SK-N-SH (cell line): ENCODE results near the gene RGS7. TPM values are rescaled to one million over a fixed set of nuclear protein-coding genes. Genes with fewer than 3 reads are reported as not detected.

Experiments used
- CTCF ChIA-PET: fragments of 300-600, 350-600 bp; formaldehyde crosslinking; extraction: SDS; loops from one replicate; lab custom pipeline; 2021; lab: Yijun Ruan, JAX
- POLR2A ChIA-PET: fragments of 350-600 bp; sonication (Branson Sonifier 250); formaldehyde crosslinking; extraction: SDS; loops from one replicate; lab custom pipeline; 2020; ENCODE audit warnings: antibody characterized with exemption, inconsistent platforms; lab: Yijun Ruan, JAX
- DNase-seq: peaks from one replicate; pipeline ENCODE4 v3.0.0; 2012
- H2AFZ ChIP-seq: fragments of 200-600 bp; sonication (generic); 2 replicates; pipeline ENCODE4 v1.8.1; 2016; ENCODE audit warnings: antibody characterized with exemption, mild to moderate bottlenecking, low read depth
- H3F3A ChIP-seq: fragments of 200-600 bp; sonication (generic); replicated peaks from 2 replicates; pipeline ENCODE3; 2016; ENCODE audit warnings: antibody characterized with exemption, mild to moderate bottlenecking; ENCODE audit not compliant: insufficient read depth
- H3K27ac ChIP-seq, 2 experiments: fragments of 200-500 bp in 1 of 2; fragments of 200-600 bp in 1 of 2; sonication (Bioruptor generic) in 1 of 2; sonication (generic), shearing (Covaris generic) in 1 of 2; 2 replicates each; pipeline versions ENCODE4 v1.5.1 to v1.6.1; 2014 to 2016; ENCODE audit warnings: low read depth in 2 of 2, inconsistent platforms in 1 of 2, low read length in 1 of 2, mild to moderate bottlenecking in 1 of 2, mixed read lengths in 1 of 2
- H3K27me3 ChIP-seq: fragments of 200-600 bp; sonication (generic), shearing (Covaris generic); 2 replicates; pipeline ENCODE4 v1.6.1; 2016; ENCODE audit warnings: mixed run types; ENCODE audit not compliant: insufficient read depth
- H3K36me3 ChIP-seq, 2 experiments: fragments of 200-500 bp in 1 of 2; fragments of 200-600 bp in 1 of 2; sonication (Bioruptor generic) in 1 of 2; sonication (generic) in 1 of 2; replicated peaks in 1 of 2; 2 replicates each; pipeline versions ENCODE3 to v1.5.1; 2014 to 2016; ENCODE audit warnings: low read length in 1 of 2, mild to moderate bottlenecking in 1 of 2; ENCODE audit not compliant: insufficient read depth in 2 of 2, control insufficient read depth in 1 of 2
- H3K4me1 ChIP-seq, 2 experiments: fragments of 200-500 bp in 1 of 2; fragments of 200-600 bp in 1 of 2; sonication (Bioruptor generic) in 1 of 2; sonication (generic), shearing (Covaris generic) in 1 of 2; 2 replicates each; pipeline versions ENCODE4 v1.5.1 to v1.6.1; 2014 to 2016; ENCODE audit warnings: low read depth in 1 of 2, low read length in 1 of 2, mixed run types in 1 of 2; ENCODE audit not compliant: insufficient read depth in 2 of 2, control insufficient read depth in 1 of 2
- H3K4me2 ChIP-seq: fragments of 200-600 bp; sonication (generic), shearing (Covaris generic); 2 replicates; pipeline ENCODE4 v1.6.1; 2017; ENCODE audit warnings: mixed run types
- H3K4me3 ChIP-seq, 2 experiments: fragments of 200-500 bp in 1 of 2; fragments of 200-600 bp in 1 of 2; sonication (Bioruptor generic) in 1 of 2; sonication (generic), shearing (Covaris generic) in 1 of 2; 2 replicates each; pipeline versions ENCODE4 v1.5.1 to v1.8.1; 2014 to 2016; ENCODE audit warnings: low read depth in 2 of 2, inconsistent platforms in 1 of 2, low read length in 1 of 2, mild to moderate bottlenecking in 1 of 2, mixed read lengths in 1 of 2, moderate library complexity in 1 of 2
- H3K79me2 ChIP-seq: fragments of 200-600 bp; sonication (generic); 2 replicates; pipeline ENCODE4 v1.8.1; 2017; ENCODE audit warnings: mild to moderate bottlenecking; ENCODE audit not compliant: insufficient read depth
- H3K9ac ChIP-seq: fragments of 200-600 bp; sonication (generic); 2 replicates; pipeline ENCODE4 v1.6.1; 2017; ENCODE audit warnings: mixed run types
- H3K9me2 ChIP-seq: fragments of 200-600 bp; sonication (generic); 2 replicates; pipeline ENCODE4 v1.6.1; 2017; ENCODE audit warnings: mixed run types
- H3K9me3 ChIP-seq: fragments of 200-600 bp; sonication (generic); 2 replicates; pipeline ENCODE4 v1.6.1; 2017; ENCODE audit warnings: mixed run types, mild to moderate bottlenecking, moderate library complexity
- H4K20me1 ChIP-seq: fragments of 200-600 bp; sonication (generic); 2 replicates; pipeline ENCODE4 v1.6.1; 2017; ENCODE audit warnings: mild to moderate bottlenecking, mixed run types; ENCODE audit not compliant: insufficient read depth
- ELF1 ChIP-seq: IDR thresholded peaks from 2 replicates; pipeline ENCODE4 v1.4.0; 2012
- EZH2phosphoT487 ChIP-seq: fragments of 200-600 bp; sonication (generic); IDR thresholded peaks from 2 replicates; pipeline ENCODE4 v1.6.1; 2017; ENCODE audit warnings: low read depth, mixed run types, mild to moderate bottlenecking, antibody characterized with exemption, moderate library complexity, borderline replicate concordance
- FOXJ3 ChIP-seq: sonication (generic); formaldehyde crosslinking; IDR thresholded peaks from 2 replicates; pipeline ENCODE4 v1.5.1; 2020; ENCODE audit warnings: mild to moderate bottlenecking, missing genetic modification reagents
- FOXM1 ChIP-seq: IDR thresholded peaks from 2 replicates; pipeline ENCODE4 v1.4.0; 2012; ENCODE audit warnings: low read depth, mild to moderate bottlenecking
- GABPA ChIP-seq: IDR thresholded peaks from 2 replicates; pipeline ENCODE4 v1.4.0; 2012; ENCODE audit warnings: low read depth, mild to moderate bottlenecking
- IRF3 ChIP-seq: fragments of 150-350 bp; IDR thresholded peaks from 2 replicates; pipeline ENCODE4 v1.6.1; 2016; ENCODE audit warnings: mild to moderate bottlenecking, low read depth, low read length
- JUND ChIP-seq: IDR thresholded peaks from 2 replicates; pipeline ENCODE4 v1.4.0; 2012
- MEF2A ChIP-seq: IDR thresholded peaks from 2 replicates; pipeline ENCODE4 v1.4.0; 2012; ENCODE audit warnings: low read depth, borderline replicate concordance
- MXI1 ChIP-seq: IDR thresholded peaks from 2 replicates; pipeline ENCODE4 v1.6.1; 2012; ENCODE audit warnings: mild to moderate bottlenecking, low read depth, low read length, improper control_type of control experiment
- NFIC ChIP-seq: IDR thresholded peaks from 2 replicates; pipeline ENCODE4 v1.4.0; 2012; ENCODE audit warnings: borderline replicate concordance
- NRF1 ChIP-seq: IDR thresholded peaks from 2 replicates; pipeline ENCODE4 v1.6.1; 2012; ENCODE audit warnings: low read depth, mild to moderate bottlenecking, low read length
- POLR2AphosphoS5 ChIP-seq: IDR thresholded peaks from 2 replicates; pipeline ENCODE4 v1.6.1; 2012; ENCODE audit warnings: low read depth, low read length
- RAD21 ChIP-seq: IDR thresholded peaks from 2 replicates; pipeline ENCODE4 v1.6.1; 2012; ENCODE audit warnings: mild to moderate bottlenecking, low read length
- REST ChIP-seq: IDR thresholded peaks from 2 replicates; pipeline ENCODE4 v1.6.1; 2012; ENCODE audit warnings: mild to moderate bottlenecking, low read depth, low read length, moderate library complexity
- RFX5 ChIP-seq: IDR thresholded peaks from 2 replicates; pipeline ENCODE4 v1.6.1; 2012; ENCODE audit warnings: mild to moderate bottlenecking, improper control_type of control experiment, low read length
- RXRA ChIP-seq: IDR thresholded peaks from 2 replicates; pipeline ENCODE4 v1.4.0; 2012; ENCODE audit warnings: low read depth, mild to moderate bottlenecking, borderline replicate concordance
- TAF1 ChIP-seq: IDR thresholded peaks from 2 replicates; pipeline ENCODE4 v1.6.1; 2012; ENCODE audit warnings: low read depth, mild to moderate bottlenecking, low read length, moderate library complexity, borderline replicate concordance
- TCF12 ChIP-seq: IDR thresholded peaks from 2 replicates; pipeline ENCODE4 v1.4.0; 2012
- USF2 ChIP-seq: fragments of 150-350 bp; IDR thresholded peaks from 2 replicates; pipeline ENCODE4 v1.6.1; 2017; ENCODE audit warnings: antibody characterized with exemption, low read length, low read depth, borderline replicate concordance
- WGBS: methylation state at CpG from one replicate; pipeline ENCODE4 v1.1.6; 2017; ENCODE audit warnings: low lambda C conversion rate; 5-methylcytosine and 5-hydroxymethylcytosine counted together
- polyA plus RNA-seq, 3 experiments: library from polyadenylated mRNA; depleted of rRNA; stranded (reverse); fragments of >200 nt; gene quantifications; 2 replicates each; pipeline ENCODE4 v1.2.3, GENCODE V29; 2012

The RGS7 gene
- polyA plus RNA-seq, 1 of the 3 experiments (the other 2 are of a cell fraction) = 0.36 TPM

- 7% methylated on average over 1 of the region's 1 CpG for WGBS
- H3K79me2 ChIP-seq = no peaks in the 10 kb centered on the region
- no peak overlapping the region for H3K4me2 ChIP-seq
- no peaks in the 10 kb centered on the region for H3K9me3 ChIP-seq
- DNase-seq = no peak
- TF ChIP-seq POLR2AphosphoS5 = no peak
- no peak for TF ChIP-seq USF2
- no peak for TF ChIP-seq RFX5
- no peak for TF ChIP-seq REST
- no peak overlapping the region for H3K4me3 ChIP-seq
- ChIA-PET POLR2A (no interaction called here), CTCF (no interaction called here)
- no peaks in the 10 kb centered on the region for H3K27me3 ChIP-seq
- H3F3A ChIP-seq = no peaks in the 10 kb centered on the region
- H4K20me1 ChIP-seq = no peaks in the 10 kb centered on the region
- H3K4me1 ChIP-seq = no peaks in the 10 kb centered on the region; a peak in 1 of 4 replicates
- H3K27ac ChIP-seq = no peak overlapping the region
- no peaks in the 10 kb centered on the region for H3K36me3 ChIP-seq
- no peaks in the 10 kb centered on the region for H3K9me2 ChIP-seq
- H2AFZ ChIP-seq = no peak overlapping the region
- H3K9ac ChIP-seq = no peak overlapping the region
These were observed 179.3 kb downstream of the RGS7 start for GRCh38 chr1:241177660-241178059.

GRCh38 chr1:241172486-241172885 is 184.5 kb downstream of the RGS7 start:
- Histone ChIP-seq H3K4me2 (no peak overlapping the region), H2AFZ (no peak overlapping the region), H3F3A (no peaks in the 10 kb centered on the region), H4K20me1 (no peaks in the 10 kb centered on the region), H3K9ac (no peak overlapping the region), H3K27me3 (no peaks in the 10 kb centered on the region), H3K36me3 (no peaks in the 10 kb centered on the region), H3K27ac (no peak overlapping the region), H3K9me3 (no peaks in the 10 kb centered on the region), H3K9me2 (no peaks in the 10 kb centered on the region), H3K4me3 (no peak overlapping the region), H3K4me1 (peaks cover 0 to 2% of the 10 kb centered on the region in 2 experiments; a peak in 2 of 4 replicates), H3K79me2 (no peaks in the 10 kb centered on the region)
- no peak for DNase-seq
- POLR2A ChIA-PET = no interaction called here
- CTCF ChIA-PET = interaction anchor here (1.0 kb wide), 1 partner anchor 34 kb away, joined by 5 read pairs; no protein-coding TSS in a partner anchor
- TF ChIP-seq JUND (no peak), NRF1 (no peak), MEF2A (no peak), FOXM1 (no peak), IRF3 (no peak), GABPA (no peak), EZH2phosphoT487 (no peak), TCF12 (no peak), TAF1 (no peak), RXRA (no peak), NFIC (no peak), MXI1 (no peak), USF2 (no peak), FOXJ3 (no peak), ELF1 (no peak), POLR2AphosphoS5 (no peak), RAD21 (no peak)
